ENCODE results near the gene RNF223.
"Not testable (repeated sequence)": the region's sequence is repeated elsewhere in the genome, so short reads cannot be mapped to it uniquely, and the experiment has no call there.

RNF223 gene

DNA sequence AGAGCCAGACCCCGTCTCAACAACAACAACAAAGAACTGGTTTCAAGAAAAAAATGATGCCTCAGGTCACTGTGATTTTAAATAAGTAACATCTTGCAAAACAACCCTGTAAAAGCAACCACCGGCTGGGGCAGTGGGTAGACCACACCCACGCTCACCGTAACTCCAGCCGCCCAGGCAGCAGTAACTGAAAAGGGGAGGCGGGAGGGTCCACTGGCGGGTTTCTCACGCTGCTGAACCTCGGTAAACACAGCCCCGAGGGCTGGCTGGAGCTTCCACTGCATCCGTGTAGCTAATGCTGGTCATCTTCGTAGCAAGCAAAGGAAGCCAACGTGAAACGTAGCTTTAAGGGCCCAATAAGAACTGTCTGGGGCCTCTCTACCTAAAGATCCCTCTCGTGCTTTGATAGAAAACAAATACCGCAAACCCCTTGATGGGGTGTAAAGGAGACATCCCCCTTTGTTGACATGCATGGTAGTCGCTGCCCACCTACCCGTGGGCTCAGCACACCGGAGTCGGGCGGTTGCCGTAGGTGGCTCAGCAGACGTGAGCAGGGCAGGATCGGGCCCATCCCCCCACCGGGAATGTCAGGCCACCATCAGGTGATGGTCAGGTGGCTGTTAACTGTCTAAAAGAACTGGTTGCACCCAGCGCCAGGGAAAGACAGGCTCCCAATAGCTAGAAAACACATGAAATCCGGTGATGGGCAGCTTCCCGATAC lies 37.6 kb upstream of the RNF223 start:
- ChIA-PET CTCF (interaction anchor here (0.6 kb wide), 1 partner anchor 10 kb away, joined by 4 read pairs; no protein-coding TSS in a partner anchor), POLR2A (no interaction called here)
- no peak for DNase-seq (ENCODE audit: low read depth, low spot score)
- H3K4me3 ChIP-seq (ENCODE audit: low read depth, low read length): no peak overlapping the region
- no peak for TF ChIP-seq CTCF (IDR thresholded peaks at IDR 0.05; ENCODE audit: insufficient read depth, low read length, missing control alignments)

- TF ChIP-seq CTCF (IDR thresholded peaks at IDR 0.05; ENCODE audit: insufficient read depth, low read length, missing control alignments): no peak
- no peak for DNase-seq (ENCODE audit: low read depth, low spot score)
- CTCF ChIA-PET: no interaction called here
- no peak overlapping the region for H3K4me3 ChIP-seq (ENCODE audit: low read depth, low read length)
- POLR2A ChIA-PET: no interaction called here
These were observed 36.5 kb upstream of the RNF223 start for GRCh38 chr1:1110561-1110971.

DNA sequence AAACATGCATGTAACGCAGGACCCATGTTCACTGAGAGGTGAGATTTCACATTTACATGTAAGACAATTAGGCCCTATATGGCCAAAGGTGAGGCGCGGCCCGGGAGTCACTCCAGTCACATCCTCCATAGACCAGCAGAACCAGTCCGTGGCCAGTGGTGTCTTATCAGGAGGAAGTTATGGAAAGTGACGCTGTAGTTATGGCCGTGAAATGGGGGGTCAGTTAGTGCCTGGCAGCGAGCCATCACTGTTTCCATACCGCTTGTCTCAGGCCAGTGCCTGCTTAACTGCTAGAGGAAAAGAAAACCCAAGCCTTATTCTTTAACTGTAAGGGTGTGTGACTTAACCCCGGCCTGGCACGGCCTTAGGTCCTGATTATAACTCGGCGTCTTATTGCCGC lies 35.6 kb upstream of the RNF223 start:
- ChIA-PET POLR2A (no interaction called here), CTCF (no interaction called here)
- TF ChIP-seq CTCF (IDR thresholded peaks at IDR 0.05; ENCODE audit: insufficient read depth, low read length, missing control alignments): no peak
- no peak overlapping the region for H3K4me3 ChIP-seq (ENCODE audit: low read depth, low read length)
- no peak for DNase-seq (ENCODE audit: low read depth, low spot score)

DNA sequence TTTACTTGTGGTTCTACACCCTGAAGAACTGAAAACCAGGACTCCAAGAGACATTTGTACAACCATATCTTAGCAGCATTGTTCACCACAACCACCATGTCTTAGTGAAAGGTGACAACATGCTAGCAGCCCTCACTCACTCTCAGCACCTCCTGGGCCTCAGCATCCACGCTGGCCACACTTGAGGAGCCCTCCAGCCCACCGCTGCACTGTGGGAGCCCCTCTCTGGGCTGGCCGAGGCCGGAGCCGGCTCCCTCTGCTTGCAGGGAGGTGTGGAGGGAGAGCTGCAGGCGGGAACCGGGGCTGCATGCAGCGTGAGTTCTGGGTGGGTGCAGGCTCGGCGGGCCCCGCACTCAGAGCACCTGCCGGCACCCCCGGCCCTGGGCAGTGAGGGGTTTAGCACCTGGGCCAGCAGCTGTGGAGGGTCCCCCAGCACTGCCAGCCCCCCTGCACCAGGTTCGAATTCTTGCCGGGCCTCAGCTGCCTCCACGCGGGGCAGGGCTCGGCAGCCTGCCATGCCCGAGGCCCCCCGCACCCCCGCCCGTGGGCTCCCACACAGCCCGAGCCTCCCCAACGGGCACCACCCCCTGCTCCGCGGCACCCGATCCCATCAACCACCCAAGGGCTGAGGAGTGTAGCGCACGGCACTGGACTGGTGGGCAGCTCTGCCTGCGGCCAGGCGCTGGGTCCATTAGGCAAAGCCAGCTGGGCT lies 32.6 kb upstream of the RNF223 start:
- ChIA-PET POLR2A (no interaction called here), CTCF (interaction anchor here (0.8 kb wide), 1 partner anchor 16 kb away, joined by 3 read pairs; no protein-coding TSS in a partner anchor)
- H3K4me3 ChIP-seq (ENCODE audit: low read depth, low read length): no peak overlapping the region
- DNase-seq (ENCODE audit: low read depth, low spot score): no peak
- no peak for TF ChIP-seq CTCF (IDR thresholded peaks at IDR 0.05; ENCODE audit: insufficient read depth, low read length, missing control alignments)

GRCh38 chr1:1104152-1104551 lies 30.0 kb upstream of the RNF223 start:
- POLR2A ChIA-PET; DNase-seq (ENCODE audit: low read depth, low spot score); CTCF ChIA-PET: not testable (repeated sequence)

DNA sequence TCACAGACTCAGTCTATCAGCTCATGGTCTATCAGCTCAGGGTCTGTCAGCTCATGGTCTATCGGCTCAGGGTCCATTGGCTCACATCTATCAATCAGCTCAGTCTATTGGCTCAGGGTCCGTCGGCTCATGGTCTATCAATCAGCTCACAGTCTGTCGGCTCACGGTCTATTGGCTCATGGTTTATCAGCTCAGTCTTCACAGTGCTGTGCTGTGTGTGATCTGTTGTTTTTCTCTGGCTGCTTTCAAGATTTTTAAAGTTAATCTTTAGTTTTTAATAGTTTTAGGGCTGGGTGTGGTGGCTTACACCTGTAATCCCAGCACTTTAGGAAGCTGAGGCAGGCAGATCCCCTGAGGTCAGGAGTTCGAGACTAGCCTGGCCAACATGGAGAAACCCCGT lies 27.4 kb upstream of the RNF223 start:
- H3K4me3 ChIP-seq (ENCODE audit: low read depth, low read length): no peak overlapping the region
- no peak for DNase-seq (ENCODE audit: low read depth, low spot score)
- ChIA-PET CTCF (interaction anchor here (1.1 kb wide), 1 partner anchor 20 kb away, joined by 4 read pairs; no protein-coding TSS in a partner anchor), POLR2A (no interaction called here)
- no peak for TF ChIP-seq CTCF (IDR thresholded peaks at IDR 0.05; ENCODE audit: insufficient read depth, low read length, missing control alignments)

More at GRCh38 chr1:1104152-1104551, 30.0 kb upstream of the RNF223 start:
- H3K4me3 ChIP-seq (ENCODE audit: low read depth, low read length): not testable (repeated sequence)
